ENCODE results near the gene SLC39A9. TPM values are rescaled to one million over a fixed set of nuclear protein-coding genes. Genes with fewer than 3 reads are reported as not detected.

The SLC39A9 gene
- total RNA-seq, 2 experiments from 2014 or later: 86.5 to 91.7 TPM

GRCh38 chr14:69375722-69376121, 22.8 kb upstream of the SLC39A9 start:
- Histone ChIP-seq H3K4me3 (ENCODE audit: low read depth, low read length, poor library complexity, severe bottlenecking) (no peak overlapping the region), H3K79me2 (ENCODE audit: insufficient read depth, low read depth, low read length) (peaks cover 6% of the 10 kb centered on the region; the same call in 1 of the 2 replicates), H2AFZ (ENCODE audit: low read length) (no peak overlapping the region), H3K27ac (ENCODE audit: low read depth, low read length, poor library complexity, severe bottlenecking) (no peak overlapping the region), H4K20me1 (ENCODE audit: insufficient read depth, low read length) (no peaks in the 10 kb centered on the region), H3K36me3 (ENCODE audit: insufficient read depth, low read length) (peaks cover 73% of the 10 kb centered on the region), H3K9me2 (ENCODE audit: insufficient read depth, low read length) (no peaks in the 10 kb centered on the region), H3K4me1 (ENCODE audit: insufficient read depth, low read length, poor library complexity, severe bottlenecking) (no peaks in the 10 kb centered on the region), H3K9me3 (ENCODE audit: low read length) (peaks cover 11% of the 10 kb centered on the region; the same call in 1 of the 2 replicates), H3K4me2 (ENCODE audit: low read length) (no peak overlapping the region)
- no TSS peak for BruUV-seq (replicated peaks)
- ChIA-PET POLR2A (interaction anchor here (1.0 to 1.9 kb wide), 2 partner anchors 11 to 22 kb away, joined by 4 to 5 read pairs; partner anchors contain the start of genes ERH and SLC39A9), CTCF (ENCODE audit: unreplicated experiment) (interaction anchor here (0.6 kb wide), 1 partner anchor 467 kb away, joined by 5 read pairs; no protein-coding TSS in a partner anchor)
- intact Hi-C loops (cut with micrococcal nuclease; ENCODE audit: unreplicated experiment): no loop called here
- TF ChIP-seq CTCF (conservative IDR thresholded peaks at IDR 0.05; ENCODE audit: low read length) (no peak), EZH2phosphoT487 (IDR thresholded peaks at IDR 0.05; ENCODE audit: borderline replicate concordance, low read depth, low read length) (no peak)
- DNase-seq (ENCODE audit: low spot score): no peak

GRCh38 chr14:69376439-69376838, 22.1 kb upstream of the SLC39A9 start:
- peaks cover 80% of the 10 kb centered on the region for H3K36me3 ChIP-seq (ENCODE audit: insufficient read depth, low read length)
- DNase-seq (ENCODE audit: low spot score): no peak
- peaks cover 11% of the 10 kb centered on the region; the same call in 1 of the 2 replicates for H3K79me2 ChIP-seq (ENCODE audit: insufficient read depth, low read depth, low read length)
- H3K4me3 ChIP-seq (ENCODE audit: low read depth, low read length, poor library complexity, severe bottlenecking): no peak overlapping the region
- H3K9me2 ChIP-seq (ENCODE audit: insufficient read depth, low read length): no peaks in the 10 kb centered on the region
- H3K4me1 ChIP-seq (ENCODE audit: insufficient read depth, low read length, poor library complexity, severe bottlenecking): no peaks in the 10 kb centered on the region
- H3K4me2 ChIP-seq (ENCODE audit: low read length): no peak overlapping the region
- H3K9me3 ChIP-seq (ENCODE audit: low read length): peaks cover 11% of the 10 kb centered on the region; the same call in 1 of the 2 replicates
- POLR2A ChIA-PET: interaction anchor here (0.6 to 1.9 kb wide), 4 partner anchors 9 to 179 kb away, joined by 3 to 5 read pairs (median 4); partner anchors contain the start of genes ERH and SLC39A9
- peaks cover 3% of the 10 kb centered on the region; the same call in 1 of the 2 replicates for H4K20me1 ChIP-seq (ENCODE audit: insufficient read depth, low read length)
- intact Hi-C loops (cut with micrococcal nuclease; ENCODE audit: unreplicated experiment): no loop called here
- no TSS peak for BruUV-seq (replicated peaks)
- TF ChIP-seq CTCF (conservative IDR thresholded peaks at IDR 0.05; ENCODE audit: low read length) (no peak), EZH2phosphoT487 (IDR thresholded peaks at IDR 0.05; ENCODE audit: borderline replicate concordance, low read depth, low read length) (no peak)
- no peak overlapping the region for H3K27ac ChIP-seq (ENCODE audit: low read depth, low read length, poor library complexity, severe bottlenecking)
- H2AFZ ChIP-seq (ENCODE audit: low read length): no peak overlapping the region
- CTCF ChIA-PET (ENCODE audit: unreplicated experiment): no interaction called here

- Histone ChIP-seq H3K4me2 (ENCODE audit: low read length) (no peak overlapping the region), H3K36me3 (ENCODE audit: insufficient read depth, low read length) (peaks cover 92% of the 10 kb centered on the region), H3K9me2 (ENCODE audit: insufficient read depth, low read length) (no peaks in the 10 kb centered on the region), H3K4me1 (ENCODE audit: insufficient read depth, low read length, poor library complexity, severe bottlenecking) (no peaks in the 10 kb centered on the region), H3K4me3 (ENCODE audit: low read depth, low read length, poor library complexity, severe bottlenecking) (no peak overlapping the region), H3K79me2 (ENCODE audit: insufficient read depth, low read depth, low read length) (peaks cover 30% of the 10 kb centered on the region), H2AFZ (ENCODE audit: low read length) (no peak overlapping the region), H4K20me1 (ENCODE audit: insufficient read depth, low read length) (peaks cover 12% of the 10 kb centered on the region; the same call in 1 of the 2 replicates), H3K27ac (ENCODE audit: low read depth, low read length, poor library complexity, severe bottlenecking) (no peak overlapping the region), H3K9me3 (ENCODE audit: low read length) (peaks cover 11% of the 10 kb centered on the region; the same call in 1 of the 2 replicates)
- CTCF ChIA-PET (ENCODE audit: unreplicated experiment): no interaction called here
- no peak for DNase-seq (ENCODE audit: low spot score)
- POLR2A ChIA-PET: interaction anchor here (1.0 kb wide), 1 partner anchor 9 kb away, joined by 5 read pairs; no protein-coding TSS in a partner anchor
- BruUV-seq (replicated peaks): no TSS peak
- intact Hi-C loops (cut with micrococcal nuclease; ENCODE audit: unreplicated experiment): no loop called here
- no peak for TF ChIP-seq CTCF (conservative IDR thresholded peaks at IDR 0.05; ENCODE audit: low read length)
- TF ChIP-seq EZH2phosphoT487 (IDR thresholded peaks at IDR 0.05; ENCODE audit: borderline replicate concordance, low read depth, low read length): no peak
Observed at GRCh38 chr14:69378274-69378673, 20.2 kb upstream of the SLC39A9 start.

All from OCI-LY7 (cell line).